ENCODE data around the gene C11orf86. TPM values are rescaled to one million over a fixed set of nuclear protein-coding genes. Genes with fewer than 3 reads are reported as not detected.

C11orf86 gene
- total RNA-seq, 1 donor from 2014 or later = 0.77 TPM

DNA sequence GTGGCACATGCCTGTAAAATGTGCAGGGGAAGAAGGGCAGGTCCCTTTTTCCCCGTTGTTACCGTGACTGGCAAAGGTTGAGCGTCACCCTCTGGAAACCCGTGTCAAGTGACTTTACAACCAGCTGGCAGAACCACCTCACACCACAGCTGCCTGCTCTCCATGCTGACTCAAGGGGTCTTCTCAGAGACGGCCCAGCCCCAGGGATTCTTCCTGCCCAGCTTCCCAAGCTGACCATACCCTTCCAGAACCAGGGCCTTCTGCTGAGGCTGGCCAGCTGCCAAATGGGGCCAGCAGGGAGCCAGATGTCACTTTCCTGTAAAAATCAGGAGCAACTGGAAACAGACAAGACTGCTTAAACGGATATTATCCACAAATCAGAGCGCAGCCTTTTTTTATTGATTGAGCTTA lies 23.2 kb upstream of the C11orf86 start:
- H3K36me3 Mint-ChIP-seq = no peaks in the 10 kb centered on the region
- no peak for DNase-seq (ENCODE audit: extremely low spot score, unreplicated experiment)
- no peak overlapping the region for H3K4me3 Mint-ChIP-seq
- no peak overlapping the region for H3K27ac Mint-ChIP-seq
- no peaks in the 10 kb centered on the region for H3K27me3 Mint-ChIP-seq
- peaks cover 19% of the 10 kb centered on the region for H3K4me1 Mint-ChIP-seq (ENCODE audit: unreplicated experiment)
- H3K9me3 Mint-ChIP-seq = no peaks in the 10 kb centered on the region
- TF ChIP-seq, protein P1, sequence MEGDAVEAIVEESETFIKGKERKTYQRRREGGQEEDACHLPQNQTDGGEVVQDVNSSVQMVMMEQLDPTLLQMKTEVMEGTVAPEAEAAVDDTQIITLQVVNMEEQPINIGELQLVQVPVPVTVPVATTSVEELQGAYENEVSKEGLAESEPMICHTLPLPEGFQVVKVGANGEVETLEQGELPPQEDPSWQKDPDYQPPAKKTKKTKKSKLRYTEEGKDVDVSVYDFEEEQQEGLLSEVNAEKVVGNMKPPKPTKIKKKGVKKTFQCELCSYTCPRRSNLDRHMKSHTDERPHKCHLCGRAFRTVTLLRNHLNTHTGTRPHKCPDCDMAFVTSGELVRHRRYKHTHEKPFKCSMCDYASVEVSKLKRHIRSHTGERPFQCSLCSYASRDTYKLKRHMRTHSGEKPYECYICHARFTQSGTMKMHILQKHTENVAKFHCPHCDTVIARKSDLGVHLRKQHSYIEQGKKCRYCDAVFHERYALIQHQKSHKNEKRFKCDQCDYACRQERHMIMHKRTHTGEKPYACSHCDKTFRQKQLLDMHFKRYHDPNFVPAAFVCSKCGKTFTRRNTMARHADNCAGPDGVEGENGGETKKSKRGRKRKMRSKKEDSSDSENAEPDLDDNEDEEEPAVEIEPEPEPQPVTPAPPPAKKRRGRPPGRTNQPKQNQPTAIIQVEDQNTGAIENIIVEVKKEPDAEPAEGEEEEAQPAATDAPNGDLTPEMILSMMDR (conservative IDR thresholded peaks at IDR 0.05) = no peak

GRCh38 chr11:66953081-66953833 lies 21.8 kb upstream of the C11orf86 start:
- TF ChIP-seq, protein P1 (conservative IDR thresholded peaks at IDR 0.05) = no peak
- H3K27ac Mint-ChIP-seq = peak overlapping the region; percentile 16
- no peaks in the 10 kb centered on the region for H3K36me3 Mint-ChIP-seq

GRCh38 chr11:66956689-66957290 lies 18.3 kb upstream of the C11orf86 start:
- peaks cover 27% of the 10 kb centered on the region for H3K4me1 Mint-ChIP-seq (ENCODE audit: unreplicated experiment)
- H3K36me3 Mint-ChIP-seq = no peaks in the 10 kb centered on the region
- peaks cover 4% of the 10 kb centered on the region for H3K27me3 Mint-ChIP-seq
- peak overlapping the region; percentile 85 for H3K4me3 Mint-ChIP-seq
- no peak for DNase-seq (ENCODE audit: extremely low spot score, unreplicated experiment)
- peak overlapping the region; percentile 79 for H3K27ac Mint-ChIP-seq
- TF ChIP-seq, protein P1 (conservative IDR thresholded peaks at IDR 0.05) = peak; percentile 42
- H3K9me3 Mint-ChIP-seq = peaks cover 7% of the 10 kb centered on the region

More at GRCh38 chr11:66953081-66953833, 21.8 kb upstream of the C11orf86 start:
- Mint-ChIP-seq H3K27me3 (no peaks in the 10 kb centered on the region), H3K4me1 (ENCODE audit: unreplicated experiment) (peaks cover 24% of the 10 kb centered on the region), H3K9me3 (no peaks in the 10 kb centered on the region), H3K4me3 (no peak overlapping the region)
- DNase-seq (ENCODE audit: extremely low spot score, unreplicated experiment) = no peak

DNA sequence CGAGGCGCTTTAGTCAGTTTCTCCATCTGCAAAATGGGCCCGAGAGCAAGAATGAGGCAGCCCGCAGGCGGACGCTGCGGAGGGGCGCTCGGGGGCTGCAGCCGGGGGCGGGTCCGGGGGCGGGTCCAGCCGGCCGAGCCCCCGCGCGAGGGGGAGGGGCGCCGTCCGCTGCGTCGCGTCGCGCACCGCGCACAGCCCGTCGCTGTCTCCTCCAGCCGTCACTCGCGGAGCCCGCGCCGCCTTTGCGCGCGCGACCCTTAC lies 17.2 kb upstream of the C11orf86 start:
- Mint-ChIP-seq H3K4me3 (peak overlapping the region; percentile 92), H3K27me3 (peaks cover 4% of the 10 kb centered on the region), H3K9me3 (peaks cover 7% of the 10 kb centered on the region), H3K36me3 (no peaks in the 10 kb centered on the region), H3K4me1 (ENCODE audit: unreplicated experiment) (peaks cover 26% of the 10 kb centered on the region), H3K27ac (peak overlapping the region; percentile 78)
- TF ChIP-seq, protein P1 (conservative IDR thresholded peaks at IDR 0.05) = no peak
- DNase-seq (ENCODE audit: extremely low spot score, unreplicated experiment) = no peak

DNA sequence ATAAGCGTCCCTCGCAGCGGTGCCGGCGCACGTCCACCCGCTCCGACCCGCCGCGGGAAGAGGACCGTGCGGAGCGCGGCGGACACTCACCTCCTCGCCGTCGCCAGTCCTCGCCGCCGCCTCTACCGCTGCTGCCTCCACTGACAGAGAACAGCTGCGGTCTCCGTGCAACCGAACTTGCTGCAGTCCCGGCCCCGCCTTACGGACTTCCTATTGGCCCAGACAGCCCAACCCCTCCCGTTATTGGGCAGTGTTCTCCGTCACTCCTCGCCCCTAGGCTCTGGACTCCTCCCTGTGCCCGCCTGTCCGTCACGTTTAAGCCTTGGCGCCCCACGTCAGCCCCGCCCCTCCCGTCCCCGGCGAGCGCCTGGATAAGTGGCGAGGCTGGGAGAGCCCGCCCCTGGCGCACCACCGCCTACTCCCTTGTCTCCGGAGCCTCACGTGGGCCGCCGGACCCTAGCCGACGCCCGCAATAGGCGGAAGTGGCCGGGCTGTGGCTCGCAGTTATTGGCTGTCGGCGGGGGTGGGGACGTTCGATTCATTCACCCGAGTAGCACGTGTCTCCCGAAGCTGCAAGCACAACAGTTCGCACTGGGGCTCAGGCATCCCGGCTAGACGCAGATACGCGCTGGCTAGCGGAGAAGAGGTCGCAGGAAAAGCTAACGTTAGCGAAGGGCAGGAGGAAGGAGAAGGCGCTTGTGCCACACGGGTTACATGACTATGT lies 16.7 kb upstream of the C11orf86 start, which contains the start of gene PC:
PC (minus strand) TSS at position 152 of the 724 bp plus-strand sequence. CDS start 86,224 bp downstream, outside the sequence.
- peak; percentile 99 for DNase-seq (ENCODE audit: extremely low spot score, unreplicated experiment)
- TF ChIP-seq, protein P1 (conservative IDR thresholded peaks at IDR 0.05) = no peak
- Mint-ChIP-seq H3K4me3 (peak within 1 kb of the TSS; percentile 92), H3K36me3 (no peaks in the 10 kb centered on the region), H3K4me1 (ENCODE audit: unreplicated experiment) (peaks cover 21% of the 10 kb centered on the region), H3K9me3 (peaks cover 7% of the 10 kb centered on the region), H3K27me3 (peaks cover 4% of the 10 kb centered on the region), H3K27ac (peak within 1 kb of the TSS; percentile 78)

All from type B pancreatic cell (in vitro differentiated cells).